VCaP (cell line): ENCODE measurements around the gene EFNA2.

Experiments used
- H3K27ac ChIP-seq: fragments of 450-650 bp; 2 replicates; pipeline ENCODE4 v1.5.1; 2017
- TF ChIP-seq, protein P1 (sequence below): fragments of 450-650 bp; conservative IDR thresholded peaks from 2 replicates; pipeline ENCODE4 v1.5.1; 2017; ENCODE audit warnings: mild to moderate bottlenecking, moderate library complexity

The EFNA2 gene

DNA sequence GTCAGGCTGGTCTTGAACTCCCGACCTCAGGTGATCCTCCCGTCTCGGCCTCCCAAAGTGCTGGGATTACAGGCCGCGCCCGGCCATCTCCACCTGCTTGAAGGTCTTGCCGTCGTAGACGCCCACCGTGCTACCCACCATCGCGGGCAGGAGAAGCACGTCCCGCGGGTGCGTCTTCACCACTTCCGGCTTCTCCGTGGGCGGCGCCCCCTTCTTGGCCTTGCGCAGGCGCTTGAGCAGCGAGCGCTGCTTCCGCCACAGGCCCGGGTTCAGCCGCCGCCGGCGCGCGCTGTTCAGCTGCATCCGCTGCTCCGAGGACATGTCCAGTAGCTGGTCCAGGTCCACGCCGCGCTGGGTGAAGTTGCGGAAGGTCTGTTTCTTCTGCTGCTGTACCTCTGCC lies 21.6 kb downstream of the EFNA2 start:
- no peak overlapping the region for H3K27ac ChIP-seq
- TF ChIP-seq, protein P1, sequence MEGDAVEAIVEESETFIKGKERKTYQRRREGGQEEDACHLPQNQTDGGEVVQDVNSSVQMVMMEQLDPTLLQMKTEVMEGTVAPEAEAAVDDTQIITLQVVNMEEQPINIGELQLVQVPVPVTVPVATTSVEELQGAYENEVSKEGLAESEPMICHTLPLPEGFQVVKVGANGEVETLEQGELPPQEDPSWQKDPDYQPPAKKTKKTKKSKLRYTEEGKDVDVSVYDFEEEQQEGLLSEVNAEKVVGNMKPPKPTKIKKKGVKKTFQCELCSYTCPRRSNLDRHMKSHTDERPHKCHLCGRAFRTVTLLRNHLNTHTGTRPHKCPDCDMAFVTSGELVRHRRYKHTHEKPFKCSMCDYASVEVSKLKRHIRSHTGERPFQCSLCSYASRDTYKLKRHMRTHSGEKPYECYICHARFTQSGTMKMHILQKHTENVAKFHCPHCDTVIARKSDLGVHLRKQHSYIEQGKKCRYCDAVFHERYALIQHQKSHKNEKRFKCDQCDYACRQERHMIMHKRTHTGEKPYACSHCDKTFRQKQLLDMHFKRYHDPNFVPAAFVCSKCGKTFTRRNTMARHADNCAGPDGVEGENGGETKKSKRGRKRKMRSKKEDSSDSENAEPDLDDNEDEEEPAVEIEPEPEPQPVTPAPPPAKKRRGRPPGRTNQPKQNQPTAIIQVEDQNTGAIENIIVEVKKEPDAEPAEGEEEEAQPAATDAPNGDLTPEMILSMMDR, result no peak

DNA sequence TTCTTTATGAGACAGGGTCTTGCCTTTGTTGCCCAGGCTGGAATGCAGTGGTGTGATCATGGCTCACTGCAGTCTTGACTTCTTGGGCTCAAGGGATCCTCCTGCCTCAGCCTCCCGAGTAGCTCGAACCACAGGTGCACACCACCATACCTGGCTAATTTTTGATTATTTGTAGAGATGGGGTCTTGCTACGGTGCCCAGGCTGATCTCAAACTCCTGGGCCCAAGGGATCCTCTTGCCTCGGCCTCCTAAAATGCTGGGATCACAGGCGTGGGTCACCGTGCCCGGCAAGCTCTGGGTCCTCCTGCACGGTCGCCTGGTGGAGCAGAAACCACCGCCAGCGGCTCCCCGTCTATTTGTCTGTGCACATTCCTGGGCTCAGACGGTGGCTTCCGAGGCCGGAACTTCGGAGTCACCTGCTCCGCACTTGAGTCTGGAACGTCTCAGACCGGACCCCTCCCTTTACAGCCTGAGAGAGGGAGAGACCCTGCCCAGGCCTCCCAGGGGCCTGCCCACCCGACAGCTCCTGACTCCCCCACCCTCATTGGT lies 22.2 kb downstream of the EFNA2 start:
- H3K27ac ChIP-seq, result no peak overlapping the region
- TF ChIP-seq, protein P1, result no peak

DNA sequence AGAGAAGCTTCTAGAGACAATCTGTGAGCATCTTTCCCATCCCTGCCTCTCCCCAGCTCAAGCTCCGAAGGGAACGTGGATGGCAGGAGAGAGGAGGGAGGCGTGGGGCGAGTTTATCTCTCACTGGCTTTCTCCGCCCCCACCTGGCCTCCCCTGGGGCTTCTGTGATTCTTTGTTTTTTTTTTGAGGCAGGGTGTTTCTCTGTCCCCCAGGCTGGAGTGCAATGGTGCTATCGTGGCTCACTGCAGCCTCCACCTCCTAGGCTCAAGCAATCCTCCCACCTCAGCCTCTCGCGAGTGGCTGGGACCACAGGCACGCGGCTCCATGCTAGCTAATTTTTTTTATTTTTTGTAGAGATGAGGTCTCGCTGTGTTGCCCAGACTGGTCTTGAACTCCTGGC lies 23.0 kb downstream of the EFNA2 start:
- TF ChIP-seq, protein P1, result no peak

DNA sequence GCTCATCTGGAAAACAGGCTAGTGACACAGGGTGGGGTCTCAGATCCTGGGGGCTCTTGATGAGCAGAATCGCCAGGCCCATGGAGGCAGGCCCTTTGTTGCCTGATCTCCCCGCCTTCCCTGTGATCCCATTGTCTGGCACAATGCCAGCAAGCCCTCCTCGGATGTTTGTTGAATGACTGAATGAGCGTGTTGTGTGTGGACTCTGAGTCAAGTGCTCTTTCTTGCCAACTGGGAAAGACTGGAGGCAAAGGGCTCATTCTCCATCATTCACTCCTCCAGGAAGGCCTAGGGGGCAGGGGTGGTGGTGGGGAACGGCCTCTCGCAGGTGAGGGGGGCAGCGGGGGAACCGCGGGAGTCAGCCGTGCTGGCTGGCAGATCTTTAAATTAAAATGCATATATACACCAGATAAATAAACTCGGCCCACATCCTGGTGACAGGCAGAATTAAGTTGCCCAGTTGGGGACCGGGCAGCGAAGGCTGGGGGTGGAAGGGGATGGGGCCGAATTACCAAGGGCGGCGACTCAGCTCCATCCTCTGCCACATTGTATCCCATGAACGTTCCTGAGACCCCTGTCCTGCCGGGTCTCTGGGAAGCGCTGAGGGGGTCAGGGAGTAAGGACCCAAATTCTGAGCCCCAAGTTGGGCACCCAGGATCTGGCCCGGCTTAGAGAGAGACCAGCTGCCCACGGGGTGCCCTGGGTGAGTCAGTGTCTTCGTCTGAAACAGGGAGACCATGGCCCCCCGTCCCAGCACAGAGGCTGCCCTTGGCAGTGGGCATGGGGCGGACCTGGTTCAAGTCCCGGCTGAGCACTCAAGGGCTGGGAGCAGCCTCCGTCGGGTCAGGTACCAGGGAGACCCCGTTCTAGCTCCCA lies 24.5 kb downstream of the EFNA2 start:
- H3K27ac ChIP-seq, result no peak overlapping the region
- TF ChIP-seq, protein P1, result no peak

More for the DNA sequence above, 23.0 kb downstream of the EFNA2 start:
- no peak overlapping the region for H3K27ac ChIP-seq

DNA sequence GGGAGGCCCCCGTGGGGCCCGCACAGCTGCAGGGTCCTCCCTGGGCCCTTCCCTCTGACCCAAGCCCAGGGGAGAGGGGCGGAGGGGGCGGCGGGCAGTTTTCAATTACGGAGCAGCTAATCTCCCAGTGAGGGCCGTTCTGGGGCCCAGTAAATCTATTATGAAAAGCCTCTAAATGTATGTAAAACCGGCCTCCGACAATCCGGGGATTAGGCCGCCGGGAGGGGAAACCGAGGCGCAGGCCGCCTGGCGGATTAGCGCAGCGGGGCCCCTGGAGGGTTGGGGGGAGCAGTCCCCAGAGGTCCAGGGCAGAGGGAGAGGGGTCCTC lies 25.1 kb downstream of the EFNA2 start:
- H3K27ac ChIP-seq, result no peak overlapping the region
- TF ChIP-seq, protein P1, result no peak

DNA sequence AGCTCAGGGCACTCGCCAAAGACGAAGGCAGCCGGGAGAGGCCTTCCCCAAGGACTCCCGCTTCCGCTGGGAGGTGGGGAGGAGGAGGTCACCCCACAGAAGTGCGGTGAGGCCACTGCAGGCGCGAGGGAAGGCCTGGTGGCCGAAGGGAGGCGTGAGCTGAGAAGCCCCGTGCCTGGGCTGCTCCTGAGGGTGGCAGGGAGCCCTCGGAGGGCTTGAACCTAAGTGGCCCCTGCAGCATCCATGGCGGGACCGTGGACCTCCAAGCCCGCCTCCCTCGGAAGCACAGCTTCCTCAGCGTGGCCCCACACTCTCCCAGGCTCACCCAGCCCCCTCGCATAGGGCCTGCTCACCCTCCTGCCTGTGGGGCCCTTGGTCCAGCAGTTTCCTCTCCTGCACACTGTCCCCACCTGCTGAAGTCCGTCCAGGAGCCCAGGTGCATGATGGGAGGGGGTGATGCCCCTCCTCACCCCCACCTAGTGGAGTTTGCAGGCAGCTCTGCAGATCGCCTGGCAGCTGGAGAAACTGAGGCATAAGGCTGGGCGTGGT lies 25.9 kb downstream of the EFNA2 start:
- TF ChIP-seq, protein P1, result no peak

More for the DNA sequence above, 25.9 kb downstream of the EFNA2 start:
- H3K27ac ChIP-seq, result no peak overlapping the region
